ENCODE measurements around the gene DEAF1. TPM values are rescaled to one million over a fixed set of nuclear protein-coding genes. Genes with fewer than 3 reads are reported as not detected.
A peak's percentile ranks its signal among the peaks of the same experiment; 100 is the strongest.

DEAF1 gene
- polyA plus RNA-seq, 1 donor (not counting 4 experiments of a cell fraction or from before 2014, with no cell fraction given) = 8.1 TPM

DNA sequence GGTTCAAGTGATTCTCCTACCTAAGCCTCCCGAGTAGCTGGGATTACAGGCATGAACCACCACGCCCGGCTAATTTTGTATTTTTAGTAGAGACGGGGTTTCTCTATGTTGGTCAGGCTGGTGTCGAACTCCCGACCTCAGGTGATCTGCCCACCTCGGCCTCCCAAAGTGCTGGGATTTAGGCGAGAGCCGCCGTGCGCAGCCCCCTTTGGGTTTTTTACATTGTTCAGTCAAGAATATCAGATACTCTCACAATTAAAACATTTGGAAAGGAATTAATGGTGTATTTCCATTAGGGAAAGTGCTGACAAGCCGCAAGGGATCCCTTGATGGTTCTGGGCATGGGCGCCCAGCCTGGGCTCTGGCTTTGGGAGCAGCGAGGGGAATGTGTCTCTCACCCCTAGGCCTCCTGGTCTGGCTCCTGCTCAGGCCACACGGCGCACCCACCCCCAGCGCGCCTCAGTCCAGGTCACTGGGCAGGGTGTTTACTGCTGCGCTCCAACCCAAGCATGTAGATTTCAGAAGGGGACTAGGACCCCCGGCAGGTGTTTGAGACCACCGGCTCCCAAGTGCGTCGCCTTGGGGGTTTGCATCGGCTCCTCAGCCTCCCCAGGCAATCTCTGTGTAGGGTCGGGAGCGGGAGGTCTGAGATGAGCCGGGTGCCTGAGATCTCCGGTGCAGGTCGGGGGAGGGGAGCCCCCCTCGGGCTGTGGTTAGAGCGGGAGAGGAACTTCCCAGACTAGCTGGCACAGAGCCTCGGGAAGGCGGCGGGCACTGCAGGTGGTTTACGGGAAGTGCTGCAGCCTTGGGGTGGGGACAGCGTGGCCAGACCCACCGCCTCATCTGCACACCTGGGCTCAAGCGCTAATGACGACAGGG, 78.5 kb downstream of the DEAF1 start:
- H3K79me2 ChIP-seq (ENCODE audit: control insufficient read depth, insufficient read depth, low read length) = peaks cover 2% of the 10 kb centered on the region
- H3K27ac ChIP-seq (ENCODE audit: control insufficient read depth, insufficient read depth, low read length) = no peak overlapping the region
- DNase-seq (ENCODE audit: low read depth, low spot score) (no peak), FAIRE-seq (no peak)
- H3K36me3 ChIP-seq (ENCODE audit: control insufficient read depth in 2 of 2, extremely low read depth in 1 of 2, insufficient read depth in 2 of 2, low read length in 2 of 2) = peaks cover 7 to 15% of the 10 kb centered on the region in 2 experiments
- dilution Hi-C loops (cut with MboI; ENCODE audit: extremely low pct_ligation_motif_present, low sequenced_read_pairs) = no loop called here
- no peak overlapping the region for H3K9ac ChIP-seq (ENCODE audit: control insufficient read depth, extremely low read depth, insufficient read depth, low read length)
- no peak overlapping the region for H3K4me3 ChIP-seq (ENCODE audit: control insufficient read depth in 2 of 3, extremely low read depth in 1 of 3, insufficient read depth in 2 of 3, low read depth in 1 of 3, low read length in 3 of 3)
- no peaks in the 10 kb centered on the region for H3K27me3 ChIP-seq (ENCODE audit: control insufficient read depth, extremely low read depth, insufficient read depth, low read length)
- no peak for TF ChIP-seq EZH2 (IDR thresholded peaks at IDR 0.05; ENCODE audit: low read length)
- no peak for TF ChIP-seq CTCF (optimal IDR thresholded peaks at IDR 0.05 in 1 of 3, IDR thresholded peaks at IDR 0.05 in 1 of 3, conservative IDR thresholded peaks at IDR 0.05 in 1 of 3; ENCODE audit: extremely low read depth in 1 of 3, insufficient read depth in 2 of 3, low read length in 3 of 3)
- no peaks in the 10 kb centered on the region for H3K9me1 ChIP-seq (ENCODE audit: control insufficient read depth, extremely low read depth, insufficient read depth, low read length)
- peaks cover 15% of the 10 kb centered on the region for H4K20me1 ChIP-seq (ENCODE audit: control insufficient read depth, extremely low read depth, insufficient read depth, low read length)
- peak overlapping the region; percentile 90 for H3K4me2 ChIP-seq (ENCODE audit: control insufficient read depth, extremely low read depth, insufficient read depth, low read depth, low read length)
- H3K4me1 ChIP-seq (ENCODE audit: control insufficient read depth, extremely low read depth, insufficient read depth, low read length) = peaks cover 25% of the 10 kb centered on the region
- no peak overlapping the region for H2AFZ ChIP-seq (ENCODE audit: control insufficient read depth, low read length)
- no peaks in the 10 kb centered on the region for H3K9me3 ChIP-seq (ENCODE audit: control insufficient read depth, low read depth, low read length)

- FAIRE-seq (no peak), DNase-seq (ENCODE audit: low read depth, low spot score) (no peak)
- dilution Hi-C loops (cut with MboI; ENCODE audit: extremely low pct_ligation_motif_present, low sequenced_read_pairs) = no loop called here
- H3K9me1 ChIP-seq (ENCODE audit: control insufficient read depth, extremely low read depth, insufficient read depth, low read length) = no peaks in the 10 kb centered on the region
- H3K79me2 ChIP-seq (ENCODE audit: control insufficient read depth, insufficient read depth, low read length) = peaks cover 2% of the 10 kb centered on the region
- H3K4me1 ChIP-seq (ENCODE audit: control insufficient read depth, extremely low read depth, insufficient read depth, low read length) = peaks cover 25% of the 10 kb centered on the region
- H3K4me2 ChIP-seq (ENCODE audit: control insufficient read depth, extremely low read depth, insufficient read depth, low read depth, low read length) = peak within 1 kb of the TSS; percentile 90
- no peaks in the 10 kb centered on the region for H3K27me3 ChIP-seq (ENCODE audit: control insufficient read depth, extremely low read depth, insufficient read depth, low read length)
- peaks cover 15% of the 10 kb centered on the region for H4K20me1 ChIP-seq (ENCODE audit: control insufficient read depth, extremely low read depth, insufficient read depth, low read length)
- H3K27ac ChIP-seq (ENCODE audit: control insufficient read depth, insufficient read depth, low read length) = peak within 1 kb of the TSS; percentile 80
- H3K9ac ChIP-seq (ENCODE audit: control insufficient read depth, extremely low read depth, insufficient read depth, low read length) = peak within 1 kb of the TSS; percentile 83
- H2AFZ ChIP-seq (ENCODE audit: control insufficient read depth, low read length) = no peak within 1 kb of the TSS
- peak within 1 kb of the TSS; percentile 58 to 81 (median 76) for H3K4me3 ChIP-seq (ENCODE audit: control insufficient read depth in 2 of 3, extremely low read depth in 1 of 3, insufficient read depth in 2 of 3, low read depth in 1 of 3, low read length in 3 of 3)
- no peaks in the 10 kb centered on the region for H3K9me3 ChIP-seq (ENCODE audit: control insufficient read depth, low read depth, low read length)
- TF ChIP-seq CTCF (optimal IDR thresholded peaks at IDR 0.05 in 1 of 3, IDR thresholded peaks at IDR 0.05 in 1 of 3, conservative IDR thresholded peaks at IDR 0.05 in 1 of 3; ENCODE audit: extremely low read depth in 1 of 3, insufficient read depth in 2 of 3, low read length in 3 of 3) = no peak
- no peak for TF ChIP-seq EZH2 (IDR thresholded peaks at IDR 0.05; ENCODE audit: low read length)
- H3K36me3 ChIP-seq (ENCODE audit: control insufficient read depth in 2 of 2, extremely low read depth in 1 of 2, insufficient read depth in 2 of 2, low read length in 2 of 2) = peaks cover 14 to 23% of the 10 kb centered on the region in 2 experiments
These were observed 79.3 kb downstream of the DEAF1 start, which contains the start of gene IRF7 for GRCh38 chr11:615504-616319. TSS of gene IRF7 (minus strand) at chr11:615950. CDS start at chr11:615364, 586 bp downstream.

All from keratinocyte (primary cell).